ENCODE measurements around the gene ITCH.

ITCH gene

GRCh38 chr20:34535857-34536256 lies 172.8 kb downstream of the ITCH start:
- DNase-seq (ENCODE audit: extremely low read depth, low read depth) = no peak
- no peak overlapping the region for H3K4me3 ChIP-seq (replicated peaks; ENCODE audit: low read depth, low read length)
- no peak for TF ChIP-seq CTCF (IDR thresholded peaks at IDR 0.05; ENCODE audit: low read depth, low read length, missing control alignments)

GRCh38 chr20:34536798-34537394 lies 173.8 kb downstream of the ITCH start:
- DNase-seq (ENCODE audit: extremely low read depth, low read depth) = no peak
- peak; percentile 41 for TF ChIP-seq CTCF (IDR thresholded peaks at IDR 0.05; ENCODE audit: low read depth, low read length, missing control alignments)

GRCh38 chr20:34537651-34538050 lies 174.6 kb downstream of the ITCH start:
- no peak overlapping the region for H3K4me3 ChIP-seq (replicated peaks; ENCODE audit: low read depth, low read length)
- no peak for DNase-seq (ENCODE audit: extremely low read depth, low read depth)
- no peak for TF ChIP-seq CTCF (IDR thresholded peaks at IDR 0.05; ENCODE audit: low read depth, low read length, missing control alignments)

More at GRCh38 chr20:34536798-34537394, 173.8 kb downstream of the ITCH start:
- no peak overlapping the region for H3K4me3 ChIP-seq (replicated peaks; ENCODE audit: low read depth, low read length)

GRCh38 chr20:34538671-34539123 lies 175.6 kb downstream of the ITCH start:
- DNase-seq (ENCODE audit: extremely low read depth, low read depth) = no peak
- peak; percentile 88 for TF ChIP-seq CTCF (IDR thresholded peaks at IDR 0.05; ENCODE audit: low read depth, low read length, missing control alignments)
- no peak overlapping the region for H3K4me3 ChIP-seq (replicated peaks; ENCODE audit: low read depth, low read length)

- no peak for TF ChIP-seq CTCF (IDR thresholded peaks at IDR 0.05; ENCODE audit: low read depth, low read length, missing control alignments)
- H3K4me3 ChIP-seq (replicated peaks; ENCODE audit: low read depth, low read length) = no peak overlapping the region
- no peak for DNase-seq (ENCODE audit: extremely low read depth, low read depth)
These were observed 176.7 kb downstream of the ITCH start for GRCh38 chr20:34539756-34540155.

GRCh38 chr20:34540596-34541263 lies 177.7 kb downstream of the ITCH start:
- H3K4me3 ChIP-seq (replicated peaks; ENCODE audit: low read depth, low read length) = no peak overlapping the region
- DNase-seq (ENCODE audit: extremely low read depth, low read depth) = no peak
- no peak for TF ChIP-seq CTCF (IDR thresholded peaks at IDR 0.05; ENCODE audit: low read depth, low read length, missing control alignments)

Measured in HFF-Myc (cell line).